Measurements from ENCODE around the gene UNC13C. TPM values are rescaled to one million over a fixed set of nuclear protein-coding genes. Genes with fewer than 3 reads are reported as not detected.

The UNC13C gene
- total and polyA plus RNA-seq, 10 of the 15 experiments (the other 5 are each of a cell fraction or from before 2014, with no cell fraction given) = 9.9 to 81.3 (median 25.0) TPM

- TF ChIP-seq SIN3A (IDR thresholded peaks at IDR 0.05; ENCODE audit: low read depth, low read length) (no peak), STAT1 (conservative IDR thresholded peaks at IDR 0.05) (no peak), SPI1 (IDR thresholded peaks at IDR 0.05; ENCODE audit: borderline replicate concordance, insufficient read depth, low read depth, low read length) (no peak), RFX5 (IDR thresholded peaks at IDR 0.05; ENCODE audit: low read depth, low read length) (no peak), ZBTB40 (IDR thresholded peaks at IDR 0.05; ENCODE audit: borderline replicate concordance) (no peak)
These were observed 35.9 kb downstream of the UNC13C start (continued) for GRCh38 chr15:54014067-54014655.

GRCh38 chr15:54017251-54017650 lies 39.0 kb downstream of the UNC13C start:
- ChIA-PET SMC1A (ENCODE audit: uncharacterized antibody, unreplicated experiment) (interaction anchor here (1.0 to 1.2 kb wide), 3 partner anchors 15 to 54 kb away, joined by 3 read pairs; no protein-coding TSS in a partner anchor), POLR2A (interaction anchor here (0.6 kb wide), 1 partner anchor 311 kb away, joined by 3 read pairs; no protein-coding TSS in a partner anchor), RAD21 (ENCODE audit: unreplicated experiment) (no interaction called here), CTCF (interaction anchor here (0.8 to 1.6 kb wide), 2 partner anchors 9 to 54 kb away, joined by 3 read pairs; no protein-coding TSS in a partner anchor)
- WGBS (ENCODE audit: insufficient coverage, insufficient replicate concordance, low lambda C conversion rate, missing lambda C conversion rate) = 47% methylated on average over 1 of the region's 1 CpG
- Histone ChIP-seq H3K27me3 (replicated peaks in 1 of 2; ENCODE audit: control insufficient read depth in 2 of 2, insufficient read depth in 2 of 2, low read length in 1 of 2) (no peaks in the 10 kb centered on the region), H2AFZ (ENCODE audit: control insufficient read depth, low read depth, low read length) (no peak overlapping the region), H3K4me2 (ENCODE audit: control insufficient read depth, insufficient read depth) (no peak overlapping the region), H3K9me3 (replicated peaks; ENCODE audit: control insufficient read depth, insufficient read depth, low read length) (no peaks in the 10 kb centered on the region), H3K79me2 (ENCODE audit: control insufficient read depth, insufficient read depth, low read length) (no peaks in the 10 kb centered on the region), H3K4me1 (ENCODE audit: control insufficient read depth, insufficient read depth, low read length) (no peaks in the 10 kb centered on the region), H3K4me3 (no peak overlapping the region), H3K36me3 (ENCODE audit: control insufficient read depth in 2 of 2, insufficient read depth in 2 of 2, low read length in 1 of 2) (no peaks in the 10 kb centered on the region), H4K20me1 (ENCODE audit: control insufficient read depth, insufficient read depth) (no peaks in the 10 kb centered on the region), H3K9ac (ENCODE audit: control insufficient read depth, insufficient read depth, low read length) (no peak overlapping the region), H3K27ac (ENCODE audit: control insufficient read depth, insufficient read depth) (no peak overlapping the region)
- no peak for FAIRE-seq
- no peak for ATAC-seq
- no peak for DNase-seq (ENCODE audit: low read depth, low spot score)
- in situ Hi-C loops (cut with MboI) (no loop called here), intact Hi-C loops (cut with micrococcal nuclease; ENCODE audit: unreplicated experiment) (no loop called here)
- BruUV-seq (replicated peaks) = no TSS peak
- TF ChIP-seq NRF1 (conservative IDR thresholded peaks at IDR 0.05; ENCODE audit: low read depth, low read length) (no peak), CBX5 (IDR thresholded peaks at IDR 0.05; ENCODE audit: low read depth) (no peak), IRF5 (IDR thresholded peaks at IDR 0.05; ENCODE audit: borderline replicate concordance) (no peak), REST (IDR thresholded peaks at IDR 0.05; ENCODE audit: low read depth, low read length) (no peak), NBN (IDR thresholded peaks at IDR 0.05) (no peak), ZBED1 (IDR thresholded peaks at IDR 0.05; ENCODE audit: borderline replicate concordance) (no peak)

Data from GM12878 (cell line).